Suppressor macrophage treated with lipopolysaccharide for 4 hours (primary cell): Measurements from ENCODE around the gene CALN1.
"Not testable (repeated sequence)": the region's sequence is repeated elsewhere in the genome, so short reads cannot be mapped to it uniquely, and the experiment has no call there.

ENCODE experiments used
- DNase-seq: peaks from one replicate; pipeline ENCODE4 v3.0.0-alpha.2; 2020

The CALN1 gene

DNA sequence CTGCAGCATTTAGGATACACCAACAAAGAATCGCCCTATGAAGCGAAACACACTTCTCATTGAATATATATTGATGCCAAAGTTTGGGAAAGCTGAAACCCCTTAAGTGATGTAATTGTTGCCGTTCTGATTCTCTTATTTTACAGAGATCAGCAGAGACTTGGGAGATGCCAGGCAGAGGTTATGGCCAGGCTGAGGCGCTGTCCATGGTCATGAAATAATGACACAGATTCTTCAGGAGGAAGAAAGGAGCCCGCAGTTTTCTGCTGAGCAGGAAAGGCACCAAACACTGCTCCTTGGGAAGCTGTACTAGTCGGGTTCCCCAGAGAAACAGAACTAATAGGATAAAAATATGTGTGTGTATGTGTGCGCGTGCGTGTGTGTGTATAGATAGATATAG, 566.0 kb downstream of the CALN1 start:
- DNase-seq: peak; percentile 1

DNA sequence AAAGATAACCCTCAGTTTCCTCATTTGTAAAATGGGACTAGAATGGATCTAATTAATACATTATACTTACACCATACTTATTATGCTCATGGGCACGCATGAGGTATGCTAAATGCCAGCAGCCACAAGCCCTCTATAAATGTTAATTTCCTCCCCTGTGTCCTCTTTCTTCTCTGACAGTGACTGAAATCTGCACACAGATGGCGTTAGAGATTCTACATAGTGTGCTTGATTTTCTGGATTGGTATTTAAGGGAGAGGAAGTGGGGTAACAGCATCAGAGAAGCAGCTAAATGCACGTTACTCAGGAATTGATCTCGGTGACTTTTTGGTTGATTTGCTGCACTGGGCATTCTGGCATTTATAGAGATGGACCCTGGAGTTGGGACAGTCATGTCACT, 568.5 kb downstream of the CALN1 start:
- DNase-seq: peak; percentile 1

DNA sequence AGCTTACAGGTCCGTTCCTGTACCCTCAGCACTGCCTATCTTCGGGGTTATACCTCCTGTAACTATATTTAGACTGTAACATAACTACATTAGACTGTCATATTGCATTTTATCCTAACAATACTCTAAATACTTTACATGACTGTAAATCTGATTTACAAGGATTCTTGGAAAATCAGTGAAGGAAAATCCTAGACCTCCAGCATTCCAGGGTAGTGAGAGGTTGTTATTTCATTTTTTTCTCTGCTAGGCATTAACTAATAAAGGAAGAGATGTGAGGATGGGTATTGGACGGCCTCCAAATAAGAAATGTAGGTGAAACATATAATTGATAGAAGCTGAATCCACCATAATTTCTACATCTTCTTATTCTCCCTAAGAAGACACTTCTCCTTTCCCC, 569.4 kb downstream of the CALN1 start:
- DNase-seq: no peak

DNA sequence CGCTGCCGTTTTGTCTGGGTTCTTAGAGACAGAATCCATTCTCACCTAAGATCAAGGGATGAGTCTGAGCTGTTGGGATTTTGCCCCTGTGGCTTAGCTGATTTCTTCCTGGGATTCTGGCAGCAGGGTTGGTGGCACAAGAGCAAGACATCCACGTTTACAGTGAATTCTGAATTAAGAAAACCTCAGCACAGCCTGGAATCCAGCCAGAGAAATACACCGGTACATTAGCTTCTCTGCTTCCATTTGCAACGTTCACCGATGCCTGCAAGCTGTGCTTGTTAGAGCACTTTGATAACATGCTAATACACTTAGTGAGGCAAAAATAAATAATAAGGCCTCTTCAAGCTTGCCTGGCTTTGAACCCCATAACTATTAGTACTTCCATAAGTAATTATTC, 569.8 kb downstream of the CALN1 start:
- DNase-seq: no peak

DNA sequence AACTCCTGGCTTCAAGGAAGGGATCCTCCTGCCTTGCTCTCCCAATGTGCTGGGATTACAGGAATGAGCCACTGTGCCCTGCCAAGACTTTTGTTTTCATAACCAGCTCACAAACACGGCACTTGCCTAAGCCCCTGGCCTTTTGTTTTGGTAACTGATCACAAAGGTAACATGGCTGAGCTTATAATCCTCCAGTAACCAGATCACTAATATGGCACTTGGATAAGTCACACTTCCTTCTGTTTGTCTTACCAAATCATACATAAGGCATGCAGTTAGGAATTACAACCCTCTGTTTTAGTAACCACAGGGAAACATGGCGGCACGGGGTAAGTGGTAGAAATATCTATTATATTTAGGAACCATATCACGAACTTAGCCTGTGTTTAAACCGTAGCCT, 577.1 kb downstream of the CALN1 start:
- DNase-seq: no peak

DNA sequence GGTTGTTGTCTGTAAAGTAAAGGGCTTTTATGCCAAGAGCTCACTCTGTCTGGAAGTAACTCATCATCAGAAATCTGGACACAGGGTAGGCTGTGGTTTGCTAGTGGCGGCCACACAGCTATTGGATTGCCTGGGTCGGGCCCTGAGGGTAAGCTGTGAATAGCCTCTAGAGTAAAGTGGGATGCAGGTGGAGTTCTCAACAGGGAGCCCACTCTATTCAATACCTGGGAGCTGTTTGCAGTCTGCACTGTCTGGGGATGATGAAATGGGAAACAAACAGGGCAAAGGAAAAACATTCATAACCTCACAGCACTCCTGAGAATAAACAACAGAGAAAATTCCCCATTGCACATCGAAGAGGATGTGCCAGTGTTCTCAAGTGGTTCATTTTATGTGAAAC, 582.6 kb downstream of the CALN1 start:
- no peak for DNase-seq

DNA sequence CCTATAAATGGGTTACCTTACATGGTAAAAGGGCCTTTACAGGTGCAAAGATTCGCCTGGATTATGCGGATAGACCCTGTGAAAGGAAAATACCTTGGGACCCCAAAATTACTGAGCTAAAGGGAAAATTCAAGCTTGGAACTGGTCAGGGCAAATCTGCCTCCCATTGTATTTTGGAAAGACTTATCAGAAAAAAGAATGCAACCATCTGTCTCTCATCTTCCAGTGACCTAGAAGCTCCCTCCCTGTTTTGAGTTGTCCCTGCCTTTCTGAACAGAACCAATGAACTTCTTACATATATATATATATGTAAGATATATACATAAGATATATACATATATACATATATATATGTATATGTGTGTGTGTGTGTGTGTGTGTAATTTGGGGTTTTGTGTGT, 583.8 kb downstream of the CALN1 start:
- no peak for DNase-seq

DNA sequence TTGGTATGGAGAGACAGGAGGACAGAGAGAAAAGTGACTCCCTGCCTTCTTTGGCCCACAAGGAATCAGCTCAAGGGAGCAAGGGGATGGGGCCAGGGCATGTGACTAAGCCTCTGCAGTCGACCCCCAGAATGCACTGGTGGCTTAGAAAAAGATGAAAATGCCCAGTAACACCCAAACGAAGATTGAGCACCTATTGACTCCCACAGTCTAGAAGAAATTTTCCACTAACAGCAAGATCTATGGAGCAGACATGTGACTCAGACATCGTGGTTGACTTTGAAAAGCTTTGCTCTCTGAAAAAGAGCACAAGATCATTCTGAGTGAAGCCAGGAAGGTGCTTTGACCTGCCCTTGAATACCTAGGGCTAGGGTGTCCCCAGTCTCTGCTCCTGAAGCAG, 586.0 kb downstream of the CALN1 start:
- DNase-seq: no peak

DNA sequence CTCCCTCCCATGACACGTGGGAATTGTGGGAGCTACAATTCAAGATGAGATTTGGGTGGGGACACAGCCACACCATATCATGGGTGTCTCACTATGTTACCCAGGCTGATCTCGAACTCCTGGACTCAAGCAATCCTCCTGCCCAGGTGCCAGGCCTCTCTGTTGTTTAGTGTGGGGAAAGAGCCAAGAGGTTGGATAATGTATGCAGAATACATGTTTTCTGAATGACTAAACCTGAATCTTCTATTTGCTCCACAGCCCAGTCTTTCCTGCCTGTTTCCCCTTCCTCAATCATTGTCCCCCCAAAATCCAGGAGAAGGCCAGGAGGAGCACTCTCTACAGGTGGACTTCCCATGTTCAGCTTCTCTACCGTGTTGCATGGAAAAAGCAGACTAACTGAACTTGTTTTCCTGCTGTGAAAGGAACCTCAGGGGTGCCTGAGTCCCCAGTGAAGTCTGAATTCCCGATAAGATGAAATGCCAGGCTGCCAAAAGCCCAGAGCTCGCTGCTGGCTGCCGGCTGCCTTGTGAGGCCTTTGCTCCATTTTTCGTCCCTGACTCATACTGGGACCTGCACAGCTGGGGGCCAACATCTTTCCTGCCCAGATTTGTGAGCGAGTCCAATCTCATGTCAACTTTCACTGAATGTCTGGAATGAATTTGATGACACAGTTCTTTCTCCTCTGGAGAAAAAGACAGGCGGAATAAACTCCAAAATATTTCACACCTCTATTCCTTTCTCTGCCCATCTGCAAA, 588.0 kb downstream of the CALN1 start:
- DNase-seq: no peak

DNA sequence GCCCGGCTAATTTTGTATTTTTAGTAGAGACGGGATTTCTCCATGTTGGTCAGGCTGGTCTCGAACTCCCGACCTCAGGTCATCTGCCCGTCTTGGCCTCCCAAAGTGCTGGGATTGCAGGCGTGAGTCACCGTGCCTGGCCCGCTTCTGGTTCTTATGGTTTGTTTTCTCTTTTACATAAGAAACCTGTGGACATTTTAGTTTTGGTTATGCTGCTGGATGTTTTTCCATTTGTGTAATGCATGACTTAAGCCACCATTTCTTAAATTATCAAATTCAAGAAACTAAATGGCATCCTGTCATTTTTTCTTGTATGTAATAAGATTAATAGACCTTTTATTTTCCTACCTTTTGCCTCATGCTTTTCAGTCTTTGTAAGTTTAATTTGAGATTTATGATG, 589.7 kb downstream of the CALN1 start:
- not testable (repeated sequence) for DNase-seq

DNA sequence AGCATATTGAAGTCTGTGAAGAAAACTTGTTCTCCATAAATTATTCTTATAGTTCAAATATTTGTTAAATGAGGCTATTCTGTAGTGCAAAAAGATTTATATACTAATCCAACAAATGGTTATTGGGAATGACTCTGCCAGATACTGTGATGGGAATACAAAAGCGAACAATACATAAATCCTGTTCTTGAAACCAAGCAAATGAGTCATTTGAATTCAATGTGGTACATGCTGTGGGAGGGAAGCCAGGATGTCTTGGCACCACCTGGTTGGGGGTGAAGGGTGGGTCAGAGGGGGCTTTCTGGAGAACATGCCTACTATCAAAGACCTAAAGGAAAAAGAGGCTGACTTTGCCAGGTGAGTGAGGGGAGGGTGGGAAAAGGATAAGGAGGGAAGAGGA, 594.2 kb downstream of the CALN1 start:
- DNase-seq: no peak

DNA sequence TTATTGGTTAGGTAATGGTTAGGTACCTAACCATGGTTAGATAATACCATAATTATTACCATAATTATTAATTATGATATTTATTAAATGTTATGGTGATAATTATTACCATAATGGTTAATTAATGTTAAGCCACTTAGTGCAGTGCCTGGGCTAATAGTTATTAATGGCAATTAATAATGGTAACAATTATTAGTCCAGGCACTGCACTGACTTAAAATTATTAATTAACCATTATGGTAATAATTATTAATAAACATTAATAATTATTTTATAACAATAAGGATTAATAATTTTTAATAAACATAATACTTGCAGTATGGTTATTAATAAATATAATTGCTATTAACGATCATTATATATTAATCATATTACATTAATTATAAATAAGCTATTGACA, 604.0 kb downstream of the CALN1 start:
- DNase-seq: no peak

DNA sequence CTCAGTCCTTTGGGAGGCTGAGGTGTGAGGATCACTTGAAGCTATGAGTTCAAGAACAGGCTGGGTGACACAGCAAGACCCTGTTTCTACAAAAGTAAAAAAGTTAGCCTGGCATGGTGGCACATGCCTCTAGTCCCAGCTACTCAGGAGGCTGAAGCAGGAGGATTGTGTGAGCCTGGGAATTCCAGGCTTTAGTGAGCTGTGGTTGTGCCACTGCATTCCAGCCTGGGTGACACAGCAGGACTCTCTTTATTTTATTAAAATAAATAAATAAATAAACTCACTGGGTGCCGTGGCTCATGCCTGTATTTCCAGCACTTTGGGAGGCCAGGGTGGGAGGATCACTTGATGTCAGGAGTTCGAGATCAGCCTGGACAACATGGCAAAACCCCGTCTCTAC, 607.9 kb downstream of the CALN1 start:
- no peak for DNase-seq

DNA sequence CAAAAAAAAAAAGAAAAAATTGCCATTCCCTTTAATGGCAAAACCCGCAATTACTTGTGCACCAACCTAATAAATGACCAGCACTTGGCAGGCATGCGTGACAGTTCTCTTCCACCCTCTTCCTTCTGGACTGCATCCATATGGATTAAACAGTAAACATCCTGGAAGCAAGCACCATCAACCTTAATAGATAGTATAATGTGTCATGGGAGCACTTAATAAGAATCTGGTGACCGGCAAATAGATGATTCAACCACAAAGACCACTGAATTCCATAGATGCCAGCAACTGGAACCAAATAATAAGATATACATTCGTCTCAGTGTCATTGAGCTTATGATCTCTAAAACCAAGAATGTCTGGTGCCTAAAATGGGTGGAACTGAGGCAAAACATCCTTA, 610.2 kb downstream of the CALN1 start:
- DNase-seq: no peak

DNA sequence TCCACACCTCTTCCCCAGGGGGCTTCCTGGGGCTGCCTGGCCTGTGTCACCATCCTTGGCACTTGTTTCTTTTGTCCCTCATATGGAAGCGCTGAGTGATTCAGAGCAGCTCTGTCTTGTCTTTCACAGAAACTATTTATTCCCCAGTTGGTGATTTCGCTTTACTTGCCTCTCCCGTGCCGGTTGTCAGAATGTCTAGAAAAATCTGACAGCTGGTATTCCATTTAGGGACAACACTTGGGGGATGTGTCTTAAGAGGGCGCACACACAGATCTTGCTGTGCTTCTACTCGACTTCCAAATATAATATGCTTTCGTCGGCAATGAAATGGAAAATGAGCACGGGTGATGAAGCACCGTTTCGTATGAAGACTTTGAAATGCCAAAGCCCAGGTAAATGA, 611.8 kb downstream of the CALN1 start:
- no peak for DNase-seq

DNA sequence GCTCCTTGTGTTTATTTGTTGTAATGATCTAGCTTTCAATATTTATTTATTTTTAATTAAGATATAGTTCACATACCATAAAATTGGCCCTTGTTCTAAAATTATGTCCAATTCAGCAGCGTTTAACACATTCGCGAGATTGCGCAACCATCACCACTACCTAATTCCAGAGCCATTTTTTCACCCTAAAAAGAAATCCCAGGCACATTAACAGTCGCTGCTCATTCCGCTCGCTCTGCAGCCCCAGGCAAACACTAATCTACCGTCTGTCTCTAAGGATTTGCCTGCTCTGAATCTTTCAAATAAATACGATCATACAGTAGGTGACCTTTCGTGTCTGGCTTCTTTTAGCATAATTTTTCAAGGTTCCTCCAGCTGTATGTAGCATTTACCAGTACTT, 616.7 kb downstream of the CALN1 start:
- DNase-seq: no peak

DNA sequence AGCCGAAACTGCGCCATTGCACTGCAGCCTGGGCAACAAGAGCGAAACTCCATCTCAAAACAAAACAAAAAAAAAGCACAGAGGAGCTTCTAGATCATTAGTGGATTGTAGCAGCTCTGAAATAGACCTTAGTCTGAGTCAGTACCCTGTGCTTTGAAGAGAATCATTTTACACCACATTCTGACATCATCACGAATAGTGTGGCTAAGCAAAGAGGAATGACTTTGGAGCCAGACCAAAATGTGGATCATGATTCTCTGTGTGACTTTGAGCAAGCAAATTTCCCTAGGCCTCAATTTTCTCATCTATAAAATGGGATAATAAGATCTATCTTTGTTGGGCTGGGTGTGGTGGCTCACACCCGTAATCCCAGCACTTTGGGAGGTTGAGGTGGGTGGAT, 618.9 kb downstream of the CALN1 start:
- no peak for DNase-seq

DNA sequence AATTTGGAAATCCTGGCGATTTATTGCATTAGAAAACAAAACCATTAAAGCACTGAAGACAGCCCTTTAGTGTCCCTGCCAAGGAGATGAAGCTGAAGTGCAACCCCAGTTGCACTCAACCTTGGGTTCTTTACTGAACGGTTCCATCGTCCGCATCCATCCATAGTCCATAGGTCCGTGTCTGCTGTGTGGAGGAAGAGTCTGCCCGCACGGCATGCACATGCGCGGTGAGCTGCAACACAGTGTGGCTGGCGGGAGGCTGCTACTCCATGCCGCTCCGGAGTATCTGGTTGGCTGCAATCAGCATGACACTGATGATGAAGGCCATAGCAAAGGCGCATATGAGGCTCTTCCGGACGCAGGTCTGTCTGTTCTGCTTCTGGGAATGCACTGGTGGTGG, 624.6 kb downstream of the CALN1 start:
- DNase-seq: no peak

DNA sequence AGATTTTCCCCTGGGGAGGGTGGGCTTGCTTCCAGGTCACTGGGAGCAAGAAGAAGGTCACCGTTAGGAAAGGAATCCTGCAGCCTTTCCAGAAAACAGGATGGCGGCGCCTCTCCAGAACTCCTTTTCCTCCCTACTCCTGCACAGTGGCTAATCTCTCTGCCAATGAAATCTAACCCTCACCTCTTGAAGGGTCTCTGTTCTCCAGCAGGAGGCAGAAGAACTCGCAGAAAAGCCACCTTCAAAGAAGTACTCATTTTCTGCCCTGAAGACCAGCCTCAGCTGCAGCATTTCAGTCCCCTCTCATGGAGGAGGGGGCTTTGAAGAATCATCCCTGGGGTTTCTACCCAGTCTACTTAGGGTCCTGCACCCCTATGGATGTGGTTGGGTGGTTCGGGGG, 626.9 kb downstream of the CALN1 start:
- no peak for DNase-seq

DNA sequence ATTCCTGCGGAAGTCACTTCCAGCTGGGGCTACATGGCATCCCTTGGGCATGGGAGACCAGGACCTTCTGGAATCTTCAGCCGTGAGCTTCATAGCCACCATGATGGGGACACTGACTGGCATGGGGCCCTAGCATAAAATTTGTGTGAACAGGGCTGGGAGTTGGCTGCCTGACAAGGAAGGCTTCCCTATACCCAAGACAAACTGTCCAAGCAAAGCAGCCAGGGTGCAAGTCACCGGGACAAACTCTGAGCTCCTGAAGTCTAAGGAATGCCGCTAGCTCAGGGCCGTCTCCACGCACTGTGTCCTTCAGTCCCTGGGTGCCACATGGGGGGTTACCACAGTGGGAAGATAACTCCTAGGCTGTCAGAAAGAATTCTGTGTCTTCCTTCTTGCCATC, 627.4 kb downstream of the CALN1 start:
- no peak for DNase-seq

DNA sequence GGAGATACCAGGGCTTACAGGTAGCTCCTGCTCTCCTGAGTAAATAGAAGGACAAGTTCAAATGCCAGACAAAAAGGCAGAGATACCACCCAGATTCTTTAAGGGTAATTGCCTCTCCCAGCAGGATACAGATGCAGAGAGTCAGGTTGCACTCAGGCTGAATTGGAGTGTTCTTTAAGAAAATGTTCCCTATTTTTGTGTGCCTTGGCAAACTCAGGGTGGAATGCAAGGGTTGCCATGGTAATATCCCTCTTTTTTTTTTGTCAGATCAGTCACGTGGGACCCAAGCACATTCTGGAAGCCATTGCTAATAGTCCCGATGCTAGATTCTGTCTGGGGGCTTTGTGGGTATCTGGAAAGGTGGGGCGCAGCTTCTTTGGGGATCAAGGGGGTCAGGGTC, 628.0 kb downstream of the CALN1 start:
- no peak for DNase-seq

DNA sequence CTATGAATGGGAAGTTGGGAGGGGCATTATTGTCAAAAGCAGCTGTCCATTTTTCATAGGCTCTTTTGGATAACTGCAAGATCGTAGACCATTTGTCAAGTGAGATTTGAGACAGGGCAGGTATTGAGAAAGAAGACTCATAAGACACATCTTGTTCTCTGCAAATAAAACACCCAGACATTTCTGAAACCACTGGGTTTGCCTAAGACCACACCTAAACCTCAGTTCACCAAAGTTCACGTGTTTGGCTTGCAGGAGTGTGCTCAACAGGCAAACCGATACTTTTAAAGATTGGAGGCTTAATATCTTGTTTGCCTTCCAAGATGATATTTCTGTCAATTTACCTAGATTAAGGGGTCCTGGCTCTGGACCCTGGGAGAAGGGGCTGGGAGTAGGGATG, 628.4 kb downstream of the CALN1 start:
- no peak for DNase-seq

DNA sequence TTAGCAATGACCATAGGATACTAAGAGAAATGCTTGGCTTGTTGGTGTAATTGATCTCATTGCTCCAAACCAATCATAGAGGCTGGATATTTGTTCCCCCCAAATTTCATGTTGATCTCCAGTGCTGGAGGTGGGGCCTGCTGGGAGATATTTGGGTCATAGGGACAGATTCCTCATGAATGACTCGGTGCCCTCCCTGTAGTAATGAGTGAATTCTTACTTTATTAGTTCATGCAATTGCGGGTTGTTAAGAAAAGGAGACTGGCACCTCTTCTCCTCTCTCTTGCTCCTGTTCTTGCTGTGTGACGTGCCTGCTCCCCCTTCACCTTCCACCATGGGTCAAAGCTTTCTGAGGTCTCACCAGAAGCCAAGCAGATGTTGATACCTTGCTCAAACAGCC, 630.1 kb downstream of the CALN1 start:
- no peak for DNase-seq

DNA sequence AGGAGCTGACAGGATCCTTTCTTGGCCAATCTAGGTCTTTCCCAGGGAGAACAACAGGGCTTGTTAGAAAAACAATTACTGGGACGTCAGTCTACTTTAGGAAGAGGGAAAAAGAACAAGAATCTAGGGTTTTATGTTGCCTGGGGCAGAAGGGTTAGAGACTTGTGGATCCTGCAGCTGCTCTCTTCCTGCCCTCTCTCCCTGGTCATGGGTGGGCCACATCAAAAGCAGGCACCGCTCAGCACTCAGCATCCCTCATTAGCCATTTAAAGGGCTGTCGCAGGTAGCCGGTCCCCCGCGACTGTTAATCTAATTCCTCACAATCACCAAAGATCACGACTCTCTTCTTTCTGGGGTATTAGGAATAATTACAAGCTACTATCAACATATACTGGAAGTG, 631.9 kb downstream of the CALN1 start:
- no peak for DNase-seq

DNA sequence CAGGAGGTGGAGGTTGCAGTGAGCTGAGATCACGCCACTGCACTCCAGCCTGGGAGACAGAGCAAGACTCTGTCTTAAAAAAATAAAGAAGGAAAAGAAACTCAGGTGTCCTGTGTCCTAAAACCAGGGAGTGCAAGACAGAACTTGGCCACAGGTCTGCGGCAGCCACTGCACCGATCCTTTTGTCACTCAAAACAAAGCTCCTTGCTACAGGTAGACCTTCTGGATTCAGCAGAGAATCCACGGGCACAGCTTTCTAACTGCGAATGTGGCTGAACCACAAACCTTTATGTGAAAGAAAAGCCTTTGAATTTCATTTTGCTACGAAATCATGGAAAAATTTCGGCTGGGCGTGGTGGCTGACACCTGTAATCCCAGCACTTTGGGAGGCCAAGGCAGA, 634.9 kb downstream of the CALN1 start:
- DNase-seq: no peak

DNA sequence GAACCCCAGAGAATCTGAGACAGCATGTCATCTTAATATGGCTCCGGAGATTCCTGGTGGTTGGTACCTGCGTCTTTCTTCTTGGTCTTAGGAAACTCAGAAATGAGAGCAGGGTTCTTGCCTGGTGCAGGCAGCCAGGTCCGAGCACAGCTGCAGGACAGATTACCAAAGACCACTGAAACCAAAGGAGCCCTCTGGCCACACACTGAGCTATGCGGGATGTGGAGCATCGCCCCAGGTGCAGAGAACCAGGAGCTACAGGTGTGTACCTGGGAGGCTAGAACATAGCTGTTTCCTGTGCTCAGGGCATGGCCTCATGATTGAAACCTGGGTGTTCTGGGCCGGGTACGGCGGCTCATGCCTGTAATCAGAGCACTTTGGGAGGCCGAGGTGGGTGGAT, 635.4 kb downstream of the CALN1 start:
- DNase-seq: no peak
